Activated CD4-positive, alpha-beta T cell treated with anti-CD3 and anti-CD28 coated beads, Interleukin-2, amount 10 ng/mL, durations not matched to agents 24 days and 14 days (primary cell): ENCODE measurements around the gene NABP1. TPM values are rescaled to one million over a fixed set of nuclear protein-coding genes. Genes with fewer than 3 reads are reported as not detected.

ENCODE experiments used
- DNase-seq: peaks from one replicate; pipeline ENCODE4 v3.0.0; 2022
- H3K27ac Mint-ChIP-seq: one replicate; pipeline ENCODE4 v1.8.0; 2022; ENCODE audit warnings: mild to moderate bottlenecking, mixed read lengths
- H3K27me3 Mint-ChIP-seq: one replicate; pipeline ENCODE4 v1.8.0; 2022; ENCODE audit warnings: mixed read lengths
- H3K36me3 Mint-ChIP-seq: one replicate; pipeline ENCODE4 v1.8.0; 2022; ENCODE audit warnings: low read depth, mild to moderate bottlenecking, mixed read lengths
- H3K4me1 Mint-ChIP-seq: one replicate; pipeline ENCODE4 v1.8.0; 2021; ENCODE audit warnings: mixed read lengths
- H3K4me3 Mint-ChIP-seq: one replicate; pipeline ENCODE4 v1.8.0; 2022; ENCODE audit warnings: mild to moderate bottlenecking, moderate library complexity, mixed read lengths
- H3K9me3 Mint-ChIP-seq: one replicate; pipeline ENCODE4 v1.8.0; 2021; ENCODE audit warnings: mixed read lengths
- intact Hi-C: fragments of 100-400 bp; cut with micrococcal nuclease; formaldehyde crosslinking; loops from one replicate; pipeline ENCODE4 v1.15.1; 2023
- total RNA-seq: library from RNA; stranded (reverse); gene quantifications from 2 replicates; pipeline ENCODE4 v1.2.3, GENCODE V29; 2022

Gene NABP1
- total RNA-seq, 1 donor from 2014 or later: 53.1 TPM

- Mint-ChIP-seq H3K9me3 (no peaks in the 10 kb centered on the region), H3K4me1 (no peaks in the 10 kb centered on the region), H3K4me3 (no peak overlapping the region), H3K27me3 (peaks cover 1% of the 10 kb centered on the region), H3K27ac (no peak overlapping the region), H3K36me3 (peaks cover under 1% of the 10 kb centered on the region)
- intact Hi-C loops: no loop called here
- DNase-seq: no peak
Observed at GRCh38 chr2:191714925-191715324, 37.0 kb downstream of the NABP1 start.

GRCh38 chr2:191715471-191715870 lies 37.5 kb downstream of the NABP1 start:
- Mint-ChIP-seq H3K4me1 (no peaks in the 10 kb centered on the region), H3K27me3 (peaks cover 1% of the 10 kb centered on the region), H3K36me3 (no peaks in the 10 kb centered on the region), H3K27ac (no peak overlapping the region), H3K4me3 (no peak overlapping the region), H3K9me3 (no peaks in the 10 kb centered on the region)
- intact Hi-C loops: no loop called here
- DNase-seq: no peak

GRCh38 chr2:191719261-191719660 lies 41.3 kb downstream of the NABP1 start:
- Mint-ChIP-seq H3K4me3 (no peak overlapping the region), H3K4me1 (no peaks in the 10 kb centered on the region), H3K27me3 (peaks cover 1% of the 10 kb centered on the region), H3K36me3 (no peaks in the 10 kb centered on the region), H3K27ac (no peak overlapping the region), H3K9me3 (no peaks in the 10 kb centered on the region)
- no peak for DNase-seq
- intact Hi-C loops: no loop called here

- no peak overlapping the region for H3K27ac Mint-ChIP-seq
- peaks cover 2% of the 10 kb centered on the region for H3K27me3 Mint-ChIP-seq
- no peak for DNase-seq
- H3K4me3 Mint-ChIP-seq: no peak overlapping the region
- H3K9me3 Mint-ChIP-seq: no peaks in the 10 kb centered on the region
- H3K36me3 Mint-ChIP-seq: no peaks in the 10 kb centered on the region
- intact Hi-C loops: no loop called here
- no peaks in the 10 kb centered on the region for H3K4me1 Mint-ChIP-seq
Observed at GRCh38 chr2:191719938-191720337, 42.0 kb downstream of the NABP1 start.

GRCh38 chr2:191721331-191721730 lies 43.4 kb downstream of the NABP1 start:
- Mint-ChIP-seq H3K4me1 (no peaks in the 10 kb centered on the region), H3K27ac (no peak overlapping the region), H3K4me3 (no peak overlapping the region), H3K36me3 (no peaks in the 10 kb centered on the region), H3K9me3 (no peaks in the 10 kb centered on the region), H3K27me3 (peaks cover 7% of the 10 kb centered on the region)
- no peak for DNase-seq
- intact Hi-C loops: no loop called here

GRCh38 chr2:191724015-191724414 lies 46.1 kb downstream of the NABP1 start:
- Mint-ChIP-seq H3K9me3 (no peaks in the 10 kb centered on the region), H3K4me1 (peaks cover 2% of the 10 kb centered on the region), H3K27me3 (peaks cover 19% of the 10 kb centered on the region), H3K36me3 (no peaks in the 10 kb centered on the region), H3K27ac (no peak overlapping the region), H3K4me3 (no peak overlapping the region)
- intact Hi-C loops: no loop called here
- no peak for DNase-seq

- intact Hi-C loops: no loop called here
- H3K4me3 Mint-ChIP-seq: no peak overlapping the region
- no peak for DNase-seq
- H3K27me3 Mint-ChIP-seq: peaks cover 19% of the 10 kb centered on the region
- H3K4me1 Mint-ChIP-seq: peaks cover 2% of the 10 kb centered on the region
- no peaks in the 10 kb centered on the region for H3K9me3 Mint-ChIP-seq
- H3K27ac Mint-ChIP-seq: no peak overlapping the region
- no peaks in the 10 kb centered on the region for H3K36me3 Mint-ChIP-seq
Observed at GRCh38 chr2:191728750-191729624, 51.1 kb downstream of the NABP1 start.

- Mint-ChIP-seq H3K36me3 (no peaks in the 10 kb centered on the region), H3K27me3 (peaks cover 23% of the 10 kb centered on the region), H3K4me1 (peaks cover 2% of the 10 kb centered on the region), H3K27ac (no peak overlapping the region), H3K4me3 (no peak overlapping the region), H3K9me3 (no peaks in the 10 kb centered on the region)
- intact Hi-C loops: no loop called here
- no peak for DNase-seq
Observed at GRCh38 chr2:191730263-191730662, 52.3 kb downstream of the NABP1 start.

Other genes starting within 250 kb of the NABP1 start
- gene CAVIN2, start 169.0 kb downstream of the NABP1 start, total RNA-seq: not detected in 2 replicates